Mononuclear cell (primary cell): Measurements from ENCODE around the gene SLC23A1. TPM values are rescaled to one million over a fixed set of nuclear protein-coding genes. Genes with fewer than 3 reads are reported as not detected.
"Not testable (repeated sequence)": the region's sequence is repeated elsewhere in the genome, so short reads cannot be mapped to it uniquely, and the experiment has no call there.

Experiments used
- H3K27me3 ChIP-seq: 2 replicates; pipeline ENCODE4 v1.6.0; 2011; ENCODE audit warnings: low read length, control low read depth; ENCODE audit not compliant: insufficient read depth
- H3K4me1 ChIP-seq: 2 replicates; pipeline ENCODE4 v1.5.1; 2011; ENCODE audit warnings: mild to moderate bottlenecking, low read length, control low read depth; ENCODE audit not compliant: insufficient read depth
- H3K4me3 ChIP-seq: 2 replicates; pipeline ENCODE4 v1.5.1; 2011; ENCODE audit warnings: mild to moderate bottlenecking, low read length, moderate library complexity
- H3K9me3 ChIP-seq: 2 replicates; pipeline ENCODE4 v1.5.1; 2011; ENCODE audit warnings: low read depth, mild to moderate bottlenecking, control low read depth, low read length
- total RNA-seq: library from RNA; depleted of rRNA; stranded (reverse); fragments of >200 nt; gene quantifications from one replicate; pipeline ENCODE4 v1.2.3, GENCODE V29; 2012

Gene SLC23A1
- total RNA-seq, 1 donor, result not detected

DNA sequence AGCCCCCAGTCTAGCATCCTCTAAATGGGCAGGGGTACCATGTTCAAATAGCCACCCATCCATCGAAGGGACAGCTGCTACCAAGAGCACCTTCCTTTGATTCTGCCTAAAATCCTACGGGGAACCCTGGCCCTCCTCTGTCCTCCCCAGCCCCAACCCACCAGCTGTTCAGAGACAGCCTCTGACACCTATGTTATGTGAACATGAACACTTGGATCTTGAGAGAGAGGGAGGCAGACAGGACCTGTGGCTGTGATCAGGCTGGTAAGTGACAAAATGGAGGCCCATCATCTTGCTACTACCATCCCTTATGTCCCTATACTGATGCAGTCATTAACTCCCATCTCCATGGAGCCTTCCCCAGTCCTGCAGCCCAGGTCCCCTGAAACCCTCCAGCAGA is 8.2 kb downstream of the SLC23A1 start:
- Histone ChIP-seq H3K9me3 (no peaks in the 10 kb centered on the region), H3K4me3 (no peak overlapping the region), H3K4me1 (no peaks in the 10 kb centered on the region), H3K27me3 (no peaks in the 10 kb centered on the region)

DNA sequence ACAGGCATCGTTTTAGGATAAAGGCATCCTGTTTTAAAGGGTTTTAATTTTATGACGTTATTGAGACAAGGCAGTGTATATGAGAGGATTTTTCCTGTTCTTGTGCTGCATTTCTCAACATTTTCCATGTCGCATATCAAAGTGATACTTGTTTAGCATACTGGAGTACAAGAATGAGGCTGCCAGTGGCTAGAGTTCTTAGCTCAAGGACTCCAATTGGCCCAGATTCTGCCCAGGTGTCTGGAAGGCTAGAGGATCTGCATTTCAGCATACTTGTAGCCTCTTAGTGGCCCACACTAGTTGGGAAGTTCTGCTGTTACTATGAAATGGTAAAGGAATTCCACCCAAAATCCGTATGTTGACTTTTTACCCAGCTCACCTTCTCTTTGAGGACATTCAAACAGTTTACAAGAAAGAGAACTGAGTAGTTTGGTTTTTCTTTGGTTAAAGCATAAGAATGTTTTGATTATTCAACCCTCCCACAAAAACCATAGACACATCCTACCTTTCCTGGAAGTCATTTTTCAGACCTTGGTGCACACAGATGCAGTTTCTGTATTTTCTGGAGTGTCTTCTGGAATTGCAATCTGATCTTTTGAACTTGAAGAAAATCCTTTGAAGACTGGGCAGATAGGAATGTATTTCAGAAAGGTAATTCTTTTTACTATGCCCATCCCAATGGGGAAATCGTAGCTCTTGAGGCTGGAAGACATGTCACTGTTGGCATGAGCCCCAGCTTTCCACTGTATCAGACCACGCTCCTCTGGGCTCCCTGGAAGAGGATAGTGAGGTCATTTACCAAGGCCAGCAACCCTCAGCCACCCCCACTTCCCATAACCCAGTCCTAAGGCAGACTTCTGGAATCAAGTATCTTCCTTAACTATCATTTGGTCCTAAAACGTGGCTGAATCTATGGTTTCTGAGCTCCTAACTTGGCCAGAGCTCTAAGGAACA is 11.3 kb downstream of the SLC23A1 start:
- Histone ChIP-seq H3K4me1 (no peaks in the 10 kb centered on the region), H3K9me3 (no peaks in the 10 kb centered on the region), H3K4me3 (no peak overlapping the region), H3K27me3 (no peaks in the 10 kb centered on the region)

DNA sequence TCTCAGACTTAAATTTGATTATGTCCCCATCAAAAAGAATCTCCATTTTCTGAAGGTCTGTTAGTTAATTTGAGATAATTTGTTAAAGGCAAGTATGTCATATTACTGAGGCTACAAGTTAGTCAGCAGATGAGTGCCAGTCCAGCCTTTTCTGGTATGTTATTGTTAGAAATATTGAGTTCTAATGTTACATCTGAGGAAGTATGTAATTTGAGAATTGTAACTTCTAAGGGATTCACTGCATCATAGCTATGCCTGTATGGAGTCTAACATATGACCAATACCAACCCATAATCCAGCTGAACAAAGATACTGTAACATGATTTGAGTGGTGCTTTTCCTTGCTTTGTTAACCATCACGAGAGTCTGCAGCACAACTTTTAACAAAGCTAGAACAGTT is 13.9 kb downstream of the SLC23A1 start:
- Histone ChIP-seq H3K4me3 (no peak overlapping the region), H3K4me1 (no peaks in the 10 kb centered on the region), H3K27me3 (no peaks in the 10 kb centered on the region), H3K9me3 (no peaks in the 10 kb centered on the region)

DNA sequence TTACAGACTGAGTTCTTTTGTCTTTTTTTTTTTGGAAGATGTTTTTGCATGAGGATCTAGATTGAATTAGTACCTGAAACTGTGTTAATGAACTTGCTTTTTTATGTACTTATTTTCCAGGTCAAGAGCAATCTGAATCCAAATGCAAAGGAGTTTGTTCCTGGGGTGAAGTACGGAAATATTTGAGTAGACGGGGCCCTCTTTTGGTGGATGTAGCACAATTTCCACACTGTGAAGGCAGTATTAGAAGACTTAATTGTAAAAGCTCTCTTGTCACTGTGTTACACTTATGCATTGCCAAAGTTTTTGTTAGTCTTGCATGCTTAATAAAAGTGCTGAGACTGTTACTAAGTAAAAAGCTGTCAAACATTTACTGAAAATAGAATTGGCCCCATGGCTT is 14.5 kb downstream of the SLC23A1 start:
- Histone ChIP-seq H3K4me1 (no peaks in the 10 kb centered on the region), H3K27me3 (no peaks in the 10 kb centered on the region)

DNA sequence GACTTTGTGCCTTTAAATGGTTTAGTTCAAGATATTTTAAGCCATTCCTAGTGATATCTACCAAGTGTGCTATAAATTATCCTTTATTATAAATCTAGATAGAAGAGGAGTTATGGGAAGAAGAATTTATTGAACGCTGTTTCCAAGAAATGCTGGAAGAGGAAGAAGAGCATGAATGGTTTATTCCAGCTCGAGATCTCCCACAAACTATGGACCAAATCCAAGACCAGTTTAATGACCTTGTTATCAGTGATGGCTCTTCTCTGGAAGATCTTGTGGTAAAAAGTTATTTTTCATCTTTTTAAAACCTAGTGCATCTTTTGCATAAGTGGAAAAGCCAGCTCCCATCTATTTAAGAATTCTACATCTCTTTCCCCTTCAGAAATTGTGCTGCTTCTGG is 18.6 kb downstream of the SLC23A1 start:
- H3K4me1 ChIP-seq, result no peaks in the 10 kb centered on the region
- H3K27me3 ChIP-seq, result no peaks in the 10 kb centered on the region
- no peak overlapping the region for H3K4me3 ChIP-seq
- H3K9me3 ChIP-seq, result no peaks in the 10 kb centered on the region

More for the DNA sequence above, 14.5 kb downstream of the SLC23A1 start:
- Histone ChIP-seq H3K4me3 (no peak overlapping the region), H3K9me3 (no peaks in the 10 kb centered on the region)

DNA sequence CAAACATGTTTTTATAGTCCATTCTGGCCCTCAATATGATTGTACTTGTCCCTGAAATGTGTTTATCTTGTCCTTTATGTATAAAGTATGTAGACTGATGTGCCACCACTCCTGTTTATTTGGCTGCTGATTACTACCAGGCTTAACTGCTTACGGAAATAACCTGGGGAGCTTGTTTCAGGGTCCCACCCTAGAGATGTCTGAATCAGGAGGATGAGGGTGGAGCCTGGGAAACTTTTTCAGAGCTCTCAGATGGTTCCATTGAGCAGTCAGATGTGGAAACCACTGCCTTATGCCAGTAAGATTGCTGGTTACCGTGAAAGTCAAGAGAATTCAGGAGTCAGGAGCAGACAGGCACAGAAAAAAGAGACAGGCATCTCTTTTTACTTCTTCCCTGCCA is 19.2 kb downstream of the SLC23A1 start:
- Histone ChIP-seq H3K4me3 (no peak overlapping the region), H3K9me3 (no peaks in the 10 kb centered on the region), H3K27me3 (no peaks in the 10 kb centered on the region), H3K4me1 (no peaks in the 10 kb centered on the region)

DNA sequence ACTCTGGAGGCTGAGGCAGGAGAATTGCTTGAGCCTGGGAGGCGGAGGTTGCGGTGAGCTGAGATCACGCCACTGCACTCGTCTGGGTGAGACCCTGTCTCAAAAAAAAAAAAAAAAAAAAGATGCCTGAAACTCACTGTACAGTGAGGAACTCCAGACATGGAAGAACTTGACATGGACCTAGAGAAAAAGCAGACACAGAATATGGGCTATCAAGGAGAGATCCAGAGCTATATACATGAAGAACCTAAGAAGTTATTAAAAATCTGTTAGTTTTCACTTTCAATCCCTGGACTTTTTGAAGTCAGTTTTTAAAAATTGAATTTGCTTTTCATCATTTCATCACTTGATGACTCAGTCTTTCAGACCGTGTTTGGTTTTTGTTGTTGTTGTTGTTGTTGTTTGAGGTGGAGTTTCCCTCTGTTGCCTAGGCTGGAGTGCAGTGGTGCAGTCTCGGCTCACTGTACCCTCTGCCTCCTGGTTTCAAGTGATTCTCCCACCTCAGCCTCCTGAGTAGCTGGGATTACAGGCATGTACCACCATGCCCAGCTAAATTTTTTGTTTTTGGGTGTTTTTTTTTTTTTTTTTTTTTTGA is 21.2 kb downstream of the SLC23A1 start:
- no peaks in the 10 kb centered on the region for H3K27me3 ChIP-seq
- no peaks in the 10 kb centered on the region for H3K4me1 ChIP-seq
- H3K4me3 ChIP-seq, result no peak overlapping the region
- H3K9me3 ChIP-seq, result no peaks in the 10 kb centered on the region

DNA sequence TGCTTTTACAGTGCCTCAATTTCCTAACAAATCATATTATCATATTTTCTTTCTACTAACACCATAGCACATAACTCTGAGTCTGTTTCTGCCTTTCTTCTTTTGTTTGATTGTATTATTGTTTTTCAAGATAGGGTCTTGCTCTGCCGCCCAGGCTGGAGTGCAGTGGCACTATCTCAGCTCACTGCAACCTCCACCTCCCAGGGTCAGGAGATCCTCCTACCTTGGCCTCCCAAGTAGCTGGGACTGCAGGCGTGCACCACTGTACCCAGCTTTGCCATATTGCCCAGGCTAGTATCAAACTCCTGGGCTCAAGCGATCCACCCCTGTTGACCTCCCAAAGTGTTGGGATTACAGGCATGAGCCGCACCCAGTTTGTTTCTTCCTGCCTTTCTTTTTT is 22.7 kb downstream of the SLC23A1 start:
- no peaks in the 10 kb centered on the region for H3K4me1 ChIP-seq
- no peak overlapping the region for H3K4me3 ChIP-seq
- H3K9me3 ChIP-seq, result no peaks in the 10 kb centered on the region
- no peaks in the 10 kb centered on the region for H3K27me3 ChIP-seq

DNA sequence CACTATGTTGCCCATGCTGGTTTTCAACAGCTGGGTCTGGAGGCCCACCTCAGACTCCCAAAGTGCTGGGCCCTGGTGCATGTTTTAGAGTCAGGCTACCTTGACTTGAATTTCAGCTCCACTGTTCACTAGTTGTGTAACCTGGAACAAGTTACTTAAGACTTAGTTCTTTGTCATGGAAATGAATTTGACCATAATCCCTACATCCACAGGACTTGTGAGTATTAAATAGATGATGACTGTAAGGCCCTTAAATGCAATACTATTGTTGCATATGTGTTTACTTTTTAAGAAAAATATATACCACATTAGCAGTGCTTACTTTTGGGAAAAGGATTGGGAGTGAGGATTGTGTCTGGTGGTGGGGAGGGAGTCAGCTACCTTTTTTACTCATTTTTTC is 25.0 kb downstream of the SLC23A1 start:
- Histone ChIP-seq H3K4me1 (no peaks in the 10 kb centered on the region), H3K27me3 (no peaks in the 10 kb centered on the region), H3K9me3 (no peaks in the 10 kb centered on the region), H3K4me3 (no peak overlapping the region)

DNA sequence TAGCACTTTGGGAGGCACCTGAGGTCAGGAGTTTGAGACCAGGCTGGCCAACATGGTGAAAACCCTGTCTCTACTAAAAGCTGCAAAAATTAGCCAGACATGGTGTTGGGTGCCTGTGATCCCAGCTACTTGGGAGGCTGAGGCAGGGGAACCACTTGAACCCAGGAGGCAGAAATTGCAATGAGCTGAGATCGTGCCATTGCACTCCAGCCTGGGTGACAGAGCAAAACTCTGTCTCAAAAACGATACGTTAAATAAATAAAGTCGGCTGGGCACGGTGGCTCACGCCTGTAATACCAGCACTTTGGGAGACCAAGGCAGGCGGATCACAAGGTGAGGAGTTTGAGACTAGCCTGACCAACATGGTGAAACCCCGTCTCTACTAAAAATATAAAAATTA is 27.2 kb downstream of the SLC23A1 start:
- H3K4me3 ChIP-seq, H3K27me3 ChIP-seq, H3K4me1 ChIP-seq, H3K9me3 ChIP-seq: not testable (repeated sequence)

DNA sequence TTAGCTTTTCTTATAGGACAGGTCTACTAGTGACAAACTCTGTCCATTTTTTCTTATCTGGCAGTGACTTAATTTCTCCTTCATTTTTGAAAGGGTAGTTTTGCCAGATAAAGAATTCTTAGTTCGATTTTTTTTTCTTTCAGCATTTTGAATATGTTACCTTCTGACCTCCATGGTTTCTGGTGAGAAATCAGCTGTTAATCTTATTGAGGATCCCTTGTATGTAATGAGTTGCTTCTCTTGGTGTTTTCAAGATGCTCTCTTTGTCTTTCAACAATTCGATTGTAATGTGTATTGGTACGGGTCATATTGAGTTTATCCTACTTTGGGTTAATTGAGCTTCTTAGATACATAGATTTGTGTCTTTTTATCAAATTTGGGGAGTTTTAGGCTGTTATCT is 28.9 kb downstream of the SLC23A1 start:
- H3K4me1 ChIP-seq, result no peaks in the 10 kb centered on the region
- no peaks in the 10 kb centered on the region for H3K27me3 ChIP-seq
- H3K9me3 ChIP-seq, result no peaks in the 10 kb centered on the region
- no peak overlapping the region for H3K4me3 ChIP-seq

DNA sequence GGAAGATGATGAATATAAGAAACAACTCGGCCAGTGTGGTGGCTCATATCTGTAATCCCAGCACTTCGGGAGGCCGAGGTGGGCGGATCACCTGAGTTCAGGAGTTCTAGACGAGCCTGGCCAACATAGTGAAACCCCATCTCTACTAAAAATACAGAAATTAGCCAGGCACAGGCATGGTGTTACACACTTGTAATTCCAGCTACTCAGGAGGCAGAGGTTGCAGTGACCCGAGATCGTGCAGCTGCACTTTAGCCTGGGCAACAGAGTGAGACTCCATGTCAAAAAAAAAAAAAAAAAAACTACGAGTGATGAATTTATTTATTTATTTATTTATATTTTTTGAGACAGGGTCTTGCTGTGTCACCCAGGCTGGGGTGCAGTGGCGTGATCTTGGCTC is 35.2 kb downstream of the SLC23A1 start:
- not testable (repeated sequence) for H3K9me3 ChIP-seq, H3K4me3 ChIP-seq, H3K27me3 ChIP-seq
- H3K4me1 ChIP-seq, result peaks cover 28% of the 10 kb centered on the region

DNA sequence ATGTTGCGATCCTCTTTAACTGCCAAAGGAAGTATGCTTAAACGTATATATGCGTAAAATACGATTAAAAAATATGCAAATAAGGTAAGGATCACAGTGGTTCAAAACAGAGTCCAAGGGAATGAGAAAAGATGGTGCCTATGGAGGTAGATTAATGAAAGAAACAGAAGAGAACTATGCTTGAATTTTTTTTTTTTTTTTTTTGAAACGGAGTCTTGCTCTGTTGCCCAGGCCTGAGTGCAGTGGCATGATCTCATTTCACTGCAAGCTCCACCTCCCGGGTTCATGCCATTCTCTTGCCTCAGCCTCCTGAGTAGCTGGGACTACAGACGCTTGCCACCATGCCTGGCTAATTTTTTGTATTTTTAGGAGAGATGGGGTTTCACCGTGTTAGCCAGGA is 37.7 kb downstream of the SLC23A1 start:
- H3K4me3 ChIP-seq, H3K27me3 ChIP-seq, H3K9me3 ChIP-seq: not testable (repeated sequence)
- H3K4me1 ChIP-seq, result peaks cover 44% of the 10 kb centered on the region

DNA sequence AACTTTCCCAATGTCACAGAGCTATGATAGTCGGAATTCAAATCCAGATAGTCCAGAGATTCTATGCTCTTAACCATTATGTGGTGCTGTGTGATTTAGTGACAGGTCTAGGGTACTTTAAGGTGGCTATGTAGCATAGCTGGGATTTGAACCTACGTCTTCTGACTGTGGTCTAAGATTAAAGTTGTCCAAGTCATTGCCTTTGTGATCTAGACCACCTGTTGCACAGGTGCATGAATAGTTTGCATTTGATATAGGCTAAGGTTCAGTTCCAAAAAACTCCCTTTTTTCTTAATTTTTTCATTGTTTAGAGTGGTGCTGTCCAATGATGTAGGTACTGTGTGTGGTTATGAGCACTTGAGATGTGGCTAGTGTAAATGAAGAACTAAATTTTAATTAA is 38.9 kb downstream of the SLC23A1 start:
- Histone ChIP-seq H3K9me3 (no peaks in the 10 kb centered on the region), H3K4me1 (peaks cover 44% of the 10 kb centered on the region), H3K4me3 (no peak overlapping the region), H3K27me3 (no peaks in the 10 kb centered on the region)

DNA sequence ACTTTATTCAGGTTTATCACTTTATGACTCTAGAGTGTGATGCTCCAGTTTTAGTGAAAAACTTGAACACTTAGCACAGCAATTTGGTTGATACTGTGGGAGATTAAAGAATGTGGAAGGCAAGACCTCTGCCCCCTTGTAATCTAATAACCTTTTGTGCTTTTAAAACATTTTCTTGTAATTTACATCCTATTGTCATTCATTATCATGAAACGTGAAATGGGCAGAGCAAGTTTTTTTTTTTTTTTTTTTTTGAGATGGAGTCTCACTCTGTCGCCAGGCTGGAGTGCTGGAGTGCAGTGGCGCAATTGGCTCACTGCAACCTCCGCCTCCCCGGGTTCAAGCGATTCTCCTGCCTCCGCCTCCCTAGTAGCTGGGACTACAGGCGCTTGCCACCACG is 39.6 kb downstream of the SLC23A1 start:
- Histone ChIP-seq H3K4me1 (peaks cover 44% of the 10 kb centered on the region), H3K4me3 (no peak overlapping the region), H3K9me3 (no peaks in the 10 kb centered on the region), H3K27me3 (no peaks in the 10 kb centered on the region)

DNA sequence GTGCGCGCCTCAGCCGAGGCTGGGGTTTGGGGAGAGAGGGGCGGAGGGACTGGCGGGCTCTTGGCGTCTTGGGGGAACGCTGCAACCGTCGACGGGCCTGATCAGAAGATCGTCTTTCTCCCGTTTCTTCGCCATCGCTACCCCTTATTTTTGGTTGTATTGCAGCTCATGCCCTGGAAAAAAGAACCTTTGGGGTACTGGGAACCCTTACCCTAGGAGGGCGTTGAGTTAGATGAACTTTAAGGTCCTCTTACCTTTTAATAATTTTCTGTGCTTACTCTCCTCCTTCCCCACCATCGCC is 40.7 kb downstream of the SLC23A1 start:
- H3K27me3 ChIP-seq, result no peaks in the 10 kb centered on the region
- H3K4me1 ChIP-seq, result peaks cover 44% of the 10 kb centered on the region
- no peaks in the 10 kb centered on the region for H3K9me3 ChIP-seq
- H3K4me3 ChIP-seq, result peak overlapping the region; percentile 97
